ENCODE data around the gene ITPRIPL1. TPM values are rescaled to one million over a fixed set of nuclear protein-coding genes. Genes with fewer than 3 reads are reported as not detected.

Gene ITPRIPL1
- polyA plus RNA-seq, 1 donor (not counting 4 experiments of a cell fraction or from before 2014, with no cell fraction given) = 0.58 TPM

DNA sequence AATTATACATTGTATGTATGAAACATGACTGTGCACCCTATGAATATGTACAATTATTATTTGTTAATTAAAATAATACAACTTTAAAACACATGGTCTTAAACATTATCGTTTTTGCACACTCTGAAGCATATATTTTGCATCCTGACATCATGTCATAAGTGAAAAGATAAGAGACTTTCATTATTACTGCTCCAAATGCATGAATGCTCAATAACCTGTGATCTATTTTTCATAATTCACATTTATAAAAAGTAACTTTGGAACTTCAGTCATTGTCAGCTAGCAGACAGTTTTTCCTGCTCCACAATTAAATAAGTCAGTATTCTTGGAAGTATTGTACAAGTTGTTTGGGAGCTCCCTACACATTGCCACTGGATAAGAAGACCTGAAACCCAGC is 1.3 kb upstream of the ITPRIPL1 start:
- H3K27me3 ChIP-seq (ENCODE audit: control insufficient read depth, extremely low read depth, insufficient read depth, low read length) = peaks cover 21% of the 10 kb centered on the region
- dilution Hi-C loops (cut with MboI; ENCODE audit: extremely low pct_ligation_motif_present, low sequenced_read_pairs) = no loop called here
- H3K9me1 ChIP-seq (ENCODE audit: control insufficient read depth, extremely low read depth, insufficient read depth, low read length) = no peaks in the 10 kb centered on the region
- no peak overlapping the region for H3K4me3 ChIP-seq (ENCODE audit: control insufficient read depth in 2 of 3, extremely low read depth in 1 of 3, insufficient read depth in 2 of 3, low read depth in 1 of 3, low read length in 3 of 3)
- H3K9me3 ChIP-seq (ENCODE audit: control insufficient read depth, low read depth, low read length) = no peaks in the 10 kb centered on the region
- no peak for DNase-seq (ENCODE audit: low read depth, low spot score)
- no peak for TF ChIP-seq EZH2 (IDR thresholded peaks at IDR 0.05; ENCODE audit: low read length)
- TF ChIP-seq, protein P1, sequence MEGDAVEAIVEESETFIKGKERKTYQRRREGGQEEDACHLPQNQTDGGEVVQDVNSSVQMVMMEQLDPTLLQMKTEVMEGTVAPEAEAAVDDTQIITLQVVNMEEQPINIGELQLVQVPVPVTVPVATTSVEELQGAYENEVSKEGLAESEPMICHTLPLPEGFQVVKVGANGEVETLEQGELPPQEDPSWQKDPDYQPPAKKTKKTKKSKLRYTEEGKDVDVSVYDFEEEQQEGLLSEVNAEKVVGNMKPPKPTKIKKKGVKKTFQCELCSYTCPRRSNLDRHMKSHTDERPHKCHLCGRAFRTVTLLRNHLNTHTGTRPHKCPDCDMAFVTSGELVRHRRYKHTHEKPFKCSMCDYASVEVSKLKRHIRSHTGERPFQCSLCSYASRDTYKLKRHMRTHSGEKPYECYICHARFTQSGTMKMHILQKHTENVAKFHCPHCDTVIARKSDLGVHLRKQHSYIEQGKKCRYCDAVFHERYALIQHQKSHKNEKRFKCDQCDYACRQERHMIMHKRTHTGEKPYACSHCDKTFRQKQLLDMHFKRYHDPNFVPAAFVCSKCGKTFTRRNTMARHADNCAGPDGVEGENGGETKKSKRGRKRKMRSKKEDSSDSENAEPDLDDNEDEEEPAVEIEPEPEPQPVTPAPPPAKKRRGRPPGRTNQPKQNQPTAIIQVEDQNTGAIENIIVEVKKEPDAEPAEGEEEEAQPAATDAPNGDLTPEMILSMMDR (optimal IDR thresholded peaks at IDR 0.05 in 1 of 3, IDR thresholded peaks at IDR 0.05 in 1 of 3, conservative IDR thresholded peaks at IDR 0.05 in 1 of 3; ENCODE audit: extremely low read depth in 1 of 3, insufficient read depth in 2 of 3, low read length in 3 of 3) = no peak
- no peak overlapping the region for H3K9ac ChIP-seq (ENCODE audit: control insufficient read depth, extremely low read depth, insufficient read depth, low read length)
- H3K79me2 ChIP-seq (ENCODE audit: control insufficient read depth, insufficient read depth, low read length) = no peaks in the 10 kb centered on the region
- no peak overlapping the region for H3K4me2 ChIP-seq (ENCODE audit: control insufficient read depth, extremely low read depth, insufficient read depth, low read depth, low read length)
- H3K4me1 ChIP-seq (ENCODE audit: control insufficient read depth, extremely low read depth, insufficient read depth, low read length) = peaks cover 19% of the 10 kb centered on the region
- H4K20me1 ChIP-seq (ENCODE audit: control insufficient read depth, extremely low read depth, insufficient read depth, low read length) = no peaks in the 10 kb centered on the region
- peaks cover 0 to 4% of the 10 kb centered on the region in 2 experiments for H3K36me3 ChIP-seq (ENCODE audit: control insufficient read depth in 2 of 2, extremely low read depth in 1 of 2, insufficient read depth in 2 of 2, low read length in 2 of 2)
- no peak for FAIRE-seq
- H2AFZ ChIP-seq (ENCODE audit: control insufficient read depth, low read length) = no peak overlapping the region
- H3K27ac ChIP-seq (ENCODE audit: control insufficient read depth, insufficient read depth, low read length) = no peak overlapping the region

DNA sequence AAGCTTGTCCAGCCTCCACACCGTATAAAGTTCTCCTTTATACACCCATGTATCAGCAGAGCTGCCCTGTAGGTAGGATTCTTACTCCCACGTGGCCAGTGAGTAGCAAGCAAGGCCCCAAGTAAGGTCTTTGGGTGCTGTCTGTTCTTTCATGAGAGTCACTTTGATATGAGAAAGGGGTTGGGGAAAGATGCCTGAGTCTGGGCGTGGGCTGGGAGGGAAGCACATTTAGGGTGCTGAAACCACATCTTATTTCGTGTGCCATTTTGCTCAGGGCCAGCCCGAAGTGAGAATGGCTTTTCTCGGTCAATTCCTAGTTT is 436 bp upstream of the ITPRIPL1 start:
- Histone ChIP-seq H3K9me3 (ENCODE audit: control insufficient read depth, low read depth, low read length) (no peaks in the 10 kb centered on the region), H3K4me2 (ENCODE audit: control insufficient read depth, extremely low read depth, insufficient read depth, low read depth, low read length) (peak overlapping the region; percentile 58), H3K9ac (ENCODE audit: control insufficient read depth, extremely low read depth, insufficient read depth, low read length) (no peak overlapping the region), H4K20me1 (ENCODE audit: control insufficient read depth, extremely low read depth, insufficient read depth, low read length) (no peaks in the 10 kb centered on the region), H3K27me3 (ENCODE audit: control insufficient read depth, extremely low read depth, insufficient read depth, low read length) (peaks cover 21% of the 10 kb centered on the region), H2AFZ (ENCODE audit: control insufficient read depth, low read length) (peak overlapping the region; percentile 58), H3K36me3 (ENCODE audit: control insufficient read depth in 2 of 2, extremely low read depth in 1 of 2, insufficient read depth in 2 of 2, low read length in 2 of 2) (peaks cover 0 to 4% of the 10 kb centered on the region in 2 experiments), H3K79me2 (ENCODE audit: control insufficient read depth, insufficient read depth, low read length) (no peaks in the 10 kb centered on the region), H3K27ac (ENCODE audit: control insufficient read depth, insufficient read depth, low read length) (no peak overlapping the region), H3K4me3 (ENCODE audit: control insufficient read depth in 2 of 3, extremely low read depth in 1 of 3, insufficient read depth in 2 of 3, low read depth in 1 of 3, low read length in 3 of 3) (no peak overlapping the region), H3K9me1 (ENCODE audit: control insufficient read depth, extremely low read depth, insufficient read depth, low read length) (no peaks in the 10 kb centered on the region), H3K4me1 (ENCODE audit: control insufficient read depth, extremely low read depth, insufficient read depth, low read length) (peaks cover 21% of the 10 kb centered on the region)
- dilution Hi-C loops (cut with MboI; ENCODE audit: extremely low pct_ligation_motif_present, low sequenced_read_pairs) = no loop called here
- DNase-seq (ENCODE audit: low read depth, low spot score) (no peak), FAIRE-seq (no peak)
- no peak for TF ChIP-seq EZH2 (IDR thresholded peaks at IDR 0.05; ENCODE audit: low read length)
- TF ChIP-seq, protein P1 (optimal IDR thresholded peaks at IDR 0.05 in 1 of 3, IDR thresholded peaks at IDR 0.05 in 1 of 3, conservative IDR thresholded peaks at IDR 0.05 in 1 of 3; ENCODE audit: extremely low read depth in 1 of 3, insufficient read depth in 2 of 3, low read length in 3 of 3) = no peak
